ENCODE results near the gene MSANTD1. TPM values are rescaled to one million over a fixed set of nuclear protein-coding genes. Genes with fewer than 3 reads are reported as not detected.

MSANTD1 gene
- total RNA-seq, 1 experiment from 2014 or later, result 0.71 TPM

DNA sequence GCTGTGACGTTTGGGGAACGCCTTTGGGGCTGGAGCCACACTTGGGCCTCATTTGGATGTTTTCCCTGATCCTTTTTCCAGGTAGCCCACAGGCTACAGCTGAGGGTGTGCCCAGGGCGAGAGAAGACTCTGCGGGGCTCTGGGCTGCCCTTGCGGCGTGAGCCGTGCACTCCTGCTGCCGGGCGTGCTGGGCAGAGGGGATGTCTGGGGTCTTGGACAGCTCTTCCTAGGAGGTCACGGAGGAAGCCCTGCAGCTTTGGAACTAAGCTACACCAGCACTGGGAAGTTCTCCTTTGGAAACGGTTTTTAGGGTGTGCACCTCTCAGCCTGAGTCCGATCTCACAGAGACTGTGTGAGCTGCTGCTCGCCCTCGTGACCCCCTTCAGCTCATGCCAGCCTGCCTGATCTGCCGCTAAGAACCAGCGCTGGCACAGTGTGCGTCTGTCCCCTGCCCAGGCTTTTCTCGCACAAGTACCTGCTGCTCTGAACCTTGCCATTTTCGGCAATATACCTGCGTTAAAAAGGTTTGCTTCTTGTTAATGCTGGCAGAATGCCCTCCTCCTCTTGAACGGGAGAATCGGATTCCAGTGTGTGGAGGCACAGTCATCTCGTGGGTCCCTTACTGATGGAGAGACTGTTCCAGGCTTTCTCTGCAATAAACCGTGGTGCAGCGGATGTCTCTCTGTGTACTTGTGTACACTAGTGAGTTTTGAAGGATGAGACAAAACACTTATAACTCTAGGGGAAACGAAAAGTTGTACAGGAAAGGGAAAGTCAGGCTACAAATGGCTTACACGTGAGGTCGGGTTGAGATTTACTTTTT is 14.3 kb downstream of the MSANTD1 start:
- DNase-seq (ENCODE audit: low read depth, low spot score) (no peak), ATAC-seq (no peak)
- intact Hi-C loops (cut with micrococcal nuclease), result no loop called here
- TF ChIP-seq RAD21 (IDR thresholded peaks at IDR 0.05; ENCODE audit: low read depth) (no peak), YY1 (IDR thresholded peaks at IDR 0.05; ENCODE audit: extremely low read depth, insufficient replicate concordance, low read depth, low read length) (no peak), POLR2A (IDR thresholded peaks at IDR 0.05; ENCODE audit: borderline replicate concordance, extremely low read depth, insufficient read depth, insufficient read length) (no peak), EZH2phosphoT487 (IDR thresholded peaks at IDR 0.05; ENCODE audit: borderline replicate concordance) (no peak), ZFX (IDR thresholded peaks at IDR 0.05) (no peak), FOSL1 (IDR thresholded peaks at IDR 0.05; ENCODE audit: low read depth) (no peak), JUND (IDR thresholded peaks at IDR 0.05) (no peak), ELF1 (IDR thresholded peaks at IDR 0.05; ENCODE audit: borderline replicate concordance, low read depth) (no peak)
- TF ChIP-seq, protein P1, sequence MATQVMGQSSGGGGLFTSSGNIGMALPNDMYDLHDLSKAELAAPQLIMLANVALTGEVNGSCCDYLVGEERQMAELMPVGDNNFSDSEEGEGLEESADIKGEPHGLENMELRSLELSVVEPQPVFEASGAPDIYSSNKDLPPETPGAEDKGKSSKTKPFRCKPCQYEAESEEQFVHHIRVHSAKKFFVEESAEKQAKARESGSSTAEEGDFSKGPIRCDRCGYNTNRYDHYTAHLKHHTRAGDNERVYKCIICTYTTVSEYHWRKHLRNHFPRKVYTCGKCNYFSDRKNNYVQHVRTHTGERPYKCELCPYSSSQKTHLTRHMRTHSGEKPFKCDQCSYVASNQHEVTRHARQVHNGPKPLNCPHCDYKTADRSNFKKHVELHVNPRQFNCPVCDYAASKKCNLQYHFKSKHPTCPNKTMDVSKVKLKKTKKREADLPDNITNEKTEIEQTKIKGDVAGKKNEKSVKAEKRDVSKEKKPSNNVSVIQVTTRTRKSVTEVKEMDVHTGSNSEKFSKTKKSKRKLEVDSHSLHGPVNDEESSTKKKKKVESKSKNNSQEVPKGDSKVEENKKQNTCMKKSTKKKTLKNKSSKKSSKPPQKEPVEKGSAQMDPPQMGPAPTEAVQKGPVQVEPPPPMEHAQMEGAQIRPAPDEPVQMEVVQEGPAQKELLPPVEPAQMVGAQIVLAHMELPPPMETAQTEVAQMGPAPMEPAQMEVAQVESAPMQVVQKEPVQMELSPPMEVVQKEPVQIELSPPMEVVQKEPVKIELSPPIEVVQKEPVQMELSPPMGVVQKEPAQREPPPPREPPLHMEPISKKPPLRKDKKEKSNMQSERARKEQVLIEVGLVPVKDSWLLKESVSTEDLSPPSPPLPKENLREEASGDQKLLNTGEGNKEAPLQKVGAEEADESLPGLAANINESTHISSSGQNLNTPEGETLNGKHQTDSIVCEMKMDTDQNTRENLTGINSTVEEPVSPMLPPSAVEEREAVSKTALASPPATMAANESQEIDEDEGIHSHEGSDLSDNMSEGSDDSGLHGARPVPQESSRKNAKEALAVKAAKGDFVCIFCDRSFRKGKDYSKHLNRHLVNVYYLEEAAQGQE (IDR thresholded peaks at IDR 0.05; ENCODE audit: low read depth), result no peak
- TF ChIP-seq, protein P2, sequence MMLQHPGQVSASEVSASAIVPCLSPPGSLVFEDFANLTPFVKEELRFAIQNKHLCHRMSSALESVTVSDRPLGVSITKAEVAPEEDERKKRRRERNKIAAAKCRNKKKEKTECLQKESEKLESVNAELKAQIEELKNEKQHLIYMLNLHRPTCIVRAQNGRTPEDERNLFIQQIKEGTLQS (IDR thresholded peaks at IDR 0.05), result no peak
- TF ChIP-seq, protein P3, sequence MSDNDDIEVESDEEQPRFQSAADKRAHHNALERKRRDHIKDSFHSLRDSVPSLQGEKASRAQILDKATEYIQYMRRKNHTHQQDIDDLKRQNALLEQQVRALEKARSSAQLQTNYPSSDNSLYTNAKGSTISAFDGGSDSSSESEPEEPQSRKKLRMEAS (IDR thresholded peaks at IDR 0.05), result no peak
- no peaks in the 10 kb centered on the region for H3K9me2 ChIP-seq (ENCODE audit: insufficient read depth)
- H3K4me1 ChIP-seq (ENCODE audit: control insufficient read depth in 1 of 2, insufficient read depth in 2 of 2, low read length in 2 of 2), result no peaks in the 10 kb centered on the region
- RAD21 ChIA-PET (ENCODE audit: low non-redundant PET in 1 of 2, low total read pairs in 2 of 2, uncharacterized antibody in 2 of 2, unreplicated experiment in 2 of 2), result no interaction called here
- no TSS peak for BruUV-seq (replicated peaks)
- no peak overlapping the region for H3K4me3 ChIP-seq (replicated peaks in 1 of 2; ENCODE audit: low read depth in 1 of 2, low read length in 2 of 2)
- H2AFZ ChIP-seq (ENCODE audit: low read depth, low read length, poor library complexity, severe bottlenecking), result no peak overlapping the region
- H3K36me3 ChIP-seq (ENCODE audit: control insufficient read depth in 1 of 2, insufficient read depth in 2 of 2, low read length in 2 of 2), result no peaks in the 10 kb centered on the region
- H3K79me2 ChIP-seq (ENCODE audit: insufficient read depth, low read length), result no peaks in the 10 kb centered on the region
- H3K27ac ChIP-seq (ENCODE audit: low read depth, low read length), result no peak overlapping the region
- H3K27me3 ChIP-seq (ENCODE audit: insufficient read depth, low read length), result 0 out of 2 replicates have a peak, but pooled peaks cover 2% of the 10 kb centered on the region
- CTCF ChIA-PET, result no interaction called here
- H4K20me1 ChIP-seq (ENCODE audit: insufficient read depth), result no peaks in the 10 kb centered on the region
- H3K9me3 ChIP-seq (ENCODE audit: control insufficient read depth in 1 of 2, insufficient read depth in 1 of 2, low read depth in 1 of 2, low read length in 2 of 2), result no peaks in the 10 kb centered on the region
- POLR2A ChIA-PET, result no interaction called here
- no peak overlapping the region for H3K4me2 ChIP-seq (ENCODE audit: low read length)
- no peak overlapping the region for H3K9ac ChIP-seq (ENCODE audit: low read length)

Measured in HCT116 (cell line).